K562 (cell line): Measurements from ENCODE around the gene PLA2G4D. TPM values are rescaled to one million over a fixed set of nuclear protein-coding genes. Genes with fewer than 3 reads are reported as not detected.

Source experiments
- ATAC-seq: fragments of 200-7000 bp; cut with Tn5 transposase; 3 replicates; pipeline ENCODE4 v1.9.1; 2020; ENCODE audit warnings: moderate library complexity
- BruUV-seq: library from RNA; stranded (reverse); fragments of 400-500 nt; replicated peaks from 2 replicates; lab custom pipeline; 2021; lab: Mats Ljungman, UMichigan
- CTCF ChIA-PET: fragments of 300-600 bp; formaldehyde crosslinking; extraction: SDS; loops from one replicate; lab custom pipeline; 2021; ENCODE audit warnings: low intra/inter-chr PET ratio; lab: Yijun Ruan, JAX
- POLR2A ChIA-PET: fragments of 300-600, 350-650 bp; sonication (Branson Sonifier 250); formaldehyde crosslinking; extraction: SDS; loops from one replicate; lab custom pipeline; 2021; ENCODE audit warnings: antibody characterized with exemption, inconsistent platforms; lab: Yijun Ruan, JAX
- DNase-seq, 4 experiments: peaks; one replicate each; pipeline versions ENCODE4 v3.0.0 to v3.0.0-alpha.2; 2011 to 2018; ENCODE audit warnings: low spot score in 3 of 4, mixed read lengths in 3 of 4; ENCODE audit errors: extremely low read depth in 1 of 4
- FAIRE-seq: peaks from 2 replicates; lab custom pipeline; 2011; peaks lifted over from hg19 to GRCh38; lab: Jason Lieb, UNC
- H2AFZ ChIP-seq: 2 replicates; pipeline ENCODE4 v1.6.0; 2011; ENCODE audit warnings: low read depth, low read length, control low read depth, inconsistent platforms
- H3K27ac ChIP-seq: fragments of 200-600 bp; 3 replicates; pipeline ENCODE4 v1.8.0; 2011; ENCODE audit warnings: low read depth, mild to moderate bottlenecking, control low read depth, inconsistent platforms, low read length, moderate library complexity, mixed read lengths; ENCODE audit errors: extremely low read depth
- H3K27me3 ChIP-seq, 2 experiments: fragments of 300-600 bp in 1 of 2; 2 replicates in 1 of 2; 3 replicates in 1 of 2; pipeline versions ENCODE4 v1.6.0 to v1.8.0; 2011; ENCODE audit warnings: inconsistent platforms in 2 of 2, low read length in 2 of 2, mild to moderate bottlenecking in 1 of 2, mixed read lengths in 1 of 2, moderate library complexity in 1 of 2; ENCODE audit not compliant: control insufficient read depth in 2 of 2, insufficient read depth in 2 of 2
- H3K36me3 ChIP-seq: fragments of 300-600 bp; 3 replicates; pipeline ENCODE4 v1.8.0; 2011; ENCODE audit warnings: mild to moderate bottlenecking, low read length, inconsistent platforms; ENCODE audit not compliant: control insufficient read depth, insufficient read depth
- H3K4me1 ChIP-seq, 2 experiments: fragments of 200-600 bp in 1 of 2; replicated peaks in 1 of 2; 2 replicates in 1 of 2; 3 replicates in 1 of 2; pipeline versions ENCODE4 v1.5.1 to v1.8.0; 2011; ENCODE audit warnings: inconsistent platforms in 2 of 2, low read length in 2 of 2, mild to moderate bottlenecking in 1 of 2, mixed read lengths in 1 of 2, moderate library complexity in 1 of 2; ENCODE audit not compliant: control insufficient read depth in 2 of 2, insufficient read depth in 2 of 2
- H3K4me2 ChIP-seq: 2 replicates; pipeline ENCODE4 v1.6.1; 2011; ENCODE audit warnings: low read length, control low read depth, inconsistent platforms, mixed read lengths; ENCODE audit not compliant: insufficient read depth
- H3K4me3 ChIP-seq: fragments of 200-600 bp; sonication (generic), shearing (Covaris generic); 2 replicates; pipeline ENCODE4 v1.5.1; 2016; ENCODE audit warnings: control low read depth, inconsistent platforms
- H3K79me2 ChIP-seq: fragments of 200-600 bp; 3 replicates; pipeline ENCODE4 v1.8.0; 2011; ENCODE audit warnings: low read length, inconsistent platforms; ENCODE audit not compliant: control insufficient read depth, insufficient read depth
- H3K9ac ChIP-seq, 2 experiments: 2 replicates each; pipeline versions ENCODE4 v1.6.0 to v1.6.1; 2011; ENCODE audit warnings: low read depth in 2 of 2, low read length in 2 of 2, control low read depth in 1 of 2, inconsistent platforms in 1 of 2, mild to moderate bottlenecking in 1 of 2, mixed read lengths in 1 of 2; ENCODE audit not compliant: insufficient read depth in 1 of 2
- H3K9me1 ChIP-seq: one replicate; pipeline ENCODE4 v1.6.0; 2011; ENCODE audit warnings: inconsistent platforms, mild to moderate bottlenecking, low read length, moderate library complexity; ENCODE audit not compliant: control insufficient read depth, insufficient read depth
- H3K9me3 ChIP-seq: replicated peaks from 2 replicates; pipeline ENCODE4 v1.5.1; 2011; ENCODE audit warnings: low read depth, low read length, inconsistent platforms; ENCODE audit not compliant: control insufficient read depth, insufficient read depth
- H4K20me1 ChIP-seq: replicated peaks from 2 replicates; pipeline ENCODE4 v1.6.1; 2011; ENCODE audit warnings: low read length, inconsistent platforms, mixed read lengths; ENCODE audit not compliant: control insufficient read depth, insufficient read depth
- ARHGAP35 ChIP-seq: fragments of 450-650 bp; IDR thresholded peaks from 2 replicates; pipeline ENCODE4 v1.6.1; 2018; ENCODE audit not compliant: partially characterized antibody
- CBX1 ChIP-seq: sonication (generic); IDR thresholded peaks from 2 replicates; pipeline ENCODE4 v1.6.1; 2016; ENCODE audit warnings: antibody characterized with exemption, low read depth, mild to moderate bottlenecking
- DLX4 ChIP-seq: fragments of 250-450 bp; sonication (Bioruptor Pico); IDR thresholded peaks from 2 replicates; pipeline ENCODE4 v1.6.1; 2021; ENCODE audit warnings: mild to moderate bottlenecking
- IRF1 ChIP-seq: sonication (generic); formaldehyde crosslinking; IDR thresholded peaks from 2 replicates; pipeline ENCODE4 v1.8.0; 2022; ENCODE audit warnings: missing genetic modification reagents, mild to moderate bottlenecking, borderline replicate concordance
- SFPQ ChIP-seq: fragments of 200-400 bp; formaldehyde crosslinking; IDR thresholded peaks from 2 replicates; pipeline ENCODE4 v1.6.1; 2017; ENCODE audit warnings: mild to moderate bottlenecking, low read depth, low read length, moderate library complexity
- TSHZ1 ChIP-seq: fragments of 250-450 bp; sonication (Bioruptor Pico); IDR thresholded peaks from 2 replicates; pipeline ENCODE4 v1.4.0; 2020; ENCODE audit warnings: mild to moderate bottlenecking, moderate library complexity
- ZNF232 ChIP-seq: sonication (generic); formaldehyde crosslinking; IDR thresholded peaks from 2 replicates; pipeline ENCODE4 v1.8.0; 2022; ENCODE audit warnings: mild to moderate bottlenecking, missing genetic modification reagents
- ZNF592 ChIP-seq: fragments of 450-650 bp; IDR thresholded peaks from 2 replicates; pipeline ENCODE4 v1.6.1; 2017; ENCODE audit warnings: antibody characterized with exemption, mild to moderate bottlenecking
- WGBS: fragments of 100-300 bp; shearing (Covaris generic); methylation state at CpG from one replicate; pipeline ENCODE4 v1.1.6; 2016; ENCODE audit warnings: low coverage, mixed read lengths; ENCODE audit not compliant: insufficient coverage; ENCODE audit errors: missing lambda C conversion rate; 5-methylcytosine and 5-hydroxymethylcytosine counted together
- in situ Hi-C: fragments of 300-500 bp; cut with MboI; formaldehyde crosslinking; loops from 4 replicates; pipeline ENCODE4 v1.15.0; 2018; ENCODE audit warnings: inconsistent platforms, mixed read lengths
- intact Hi-C: fragments of 100-400 bp; cut with micrococcal nuclease; formaldehyde crosslinking; loops from 2 replicates; pipeline ENCODE4 v1.14.2; 2022
- polyA plus RNA-seq, 8 experiments: library from polyadenylated mRNA; depleted of rRNA in 4 of 8; stranded (reverse) in 5 of 8; unstranded in 3 of 8; fragments of >200 nt; fragmentation: Nextera tagmentation in 2 of 8; fragmentation: Illumina TruSeq in 1 of 8; extraction: Ambion mirVana in 2 of 8; extraction: Trizol in 1 of 8; gene quantifications; 2 replicates each; pipeline versions ENCODE4 v1.2.1 to v1.2.3, GENCODE V29; 2011 to 2014; ENCODE audit warnings: inconsistent platforms in 1 of 8, missing spikeins in 1 of 8
- total RNA-seq, 7 experiments: library from RNA; depleted of rRNA in 6 of 7; stranded (reverse); fragments of >200 nt in 6 of 7; fragmentation: Illumina TruSeq in 2 of 7; extraction: Trizol in 2 of 7; gene quantifications; 2 replicates each; pipeline versions ENCODE4 v1.2.1 to v1.2.3, GENCODE V29; 2011 to 2021; ENCODE audit warnings: low replicate concordance in 1 of 7

PLA2G4D gene
- total and polyA plus RNA-seq, 9 of the 15 experiments (the other 6 are each of a cell fraction or from before 2014, with no cell fraction given), result 0.04 TPM; not detected in 8

- in situ Hi-C loops, result no loop called here
- Histone ChIP-seq H3K4me2 (no peak overlapping the region), H3K4me3 (no peak overlapping the region), H3K79me2 (no peaks in the 10 kb centered on the region), H3K27me3 (peaks cover 14 to 60% of the 10 kb centered on the region in 2 experiments), H3K36me3 (no peaks in the 10 kb centered on the region), H3K9ac (no peak overlapping the region), H4K20me1 (peaks cover 4% of the 10 kb centered on the region; the same call in 1 of the 2 replicates), H2AFZ (no peak overlapping the region), H3K27ac (no peak overlapping the region), H3K4me1 (peaks cover 0 to 6% of the 10 kb centered on the region in 2 experiments; a peak in 3 of 5 replicates), H3K9me1 (no peaks in the 10 kb centered on the region), H3K9me3 (no peaks in the 10 kb centered on the region)
- WGBS, result 4% methylated on average over 5 of the region's 5 CpGs
- TF ChIP-seq IRF1, result no peak
- TF ChIP-seq TSHZ1, result no peak
- TF ChIP-seq SFPQ, result no peak
- no peak for TF ChIP-seq ARHGAP35
- no peak for TF ChIP-seq ZNF592
- TF ChIP-seq CBX1, result no peak
- TF ChIP-seq DLX4, result no peak
- no peak for TF ChIP-seq ZNF232 (CRISPR knock-in tag)
- DNase-seq (no peak), ATAC-seq (no peak), FAIRE-seq (no peak)
- CTCF ChIA-PET, result interaction anchor here (5.6 kb wide), 1 partner anchor 71 kb away, joined by 71 read pairs; no protein-coding TSS in a partner anchor
- no TSS peak for BruUV-seq
- POLR2A ChIA-PET, result interaction anchor here (0.9 to 1.1 kb wide), 2 partner anchors 12 to 123 kb away, joined by 3 to 5 read pairs; no protein-coding TSS in a partner anchor
- intact Hi-C loops, result loop anchor here (10.0 kb wide), 1 partner anchor 324 kb away; no protein-coding TSS in a partner anchor
Observed at GRCh38 chr15:42060797-42061196, 33.6 kb downstream of the PLA2G4D start.
